Measurements from ENCODE around the gene GOLT1A.

The GOLT1A gene

DNA sequence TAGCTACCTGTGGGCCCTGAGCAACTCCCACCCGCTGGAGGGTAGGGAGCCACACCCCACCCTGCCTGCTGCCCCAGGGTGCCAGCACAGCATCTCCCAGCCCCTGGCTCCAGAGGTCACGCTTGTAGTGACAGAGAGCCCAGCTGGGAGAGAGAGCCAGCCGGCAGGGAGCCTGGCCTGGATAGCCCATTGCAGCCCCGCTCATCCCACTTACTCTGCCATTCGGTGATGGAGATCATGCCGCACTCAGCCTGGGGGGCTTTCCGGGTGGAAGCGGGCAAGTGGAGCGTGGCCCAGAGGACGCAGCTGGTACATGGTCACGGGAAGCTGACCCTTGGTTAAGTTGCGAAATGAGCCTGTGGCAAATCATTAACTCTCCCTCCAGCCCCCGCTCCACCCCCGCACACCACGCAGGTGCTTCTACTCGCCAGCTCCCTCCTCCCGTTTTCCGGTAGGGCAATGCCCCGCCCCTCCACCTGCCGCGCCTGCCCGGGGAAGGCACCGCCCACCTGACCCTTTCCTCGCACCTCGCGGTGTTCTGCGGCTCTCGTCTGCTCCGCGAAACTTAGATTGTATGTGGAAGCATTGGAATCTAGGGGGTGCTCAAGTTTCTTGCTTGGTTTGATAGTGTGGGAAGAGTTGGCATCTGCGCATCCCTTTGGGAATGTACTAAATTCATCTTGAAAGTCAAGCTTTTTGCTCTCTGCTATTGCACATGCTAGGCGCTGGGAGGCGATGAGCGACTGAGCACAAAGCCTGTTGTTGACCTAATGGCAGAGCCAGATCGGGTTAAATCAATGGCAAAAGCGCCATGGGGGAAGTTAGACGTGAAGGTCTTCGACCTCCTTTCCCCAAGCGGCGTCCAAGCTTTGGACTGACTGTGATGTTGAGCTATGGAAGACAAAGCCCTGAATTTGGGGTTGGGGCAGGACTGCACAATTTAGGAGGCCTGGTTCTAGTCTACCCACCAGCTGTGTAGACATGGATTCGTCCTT, at the start of gene GOLT1A:
Gene GOLT1A (minus strand): TSS at position 321 of the 995 bp plus-strand sequence. CDS start 82 bp downstream, at position 239.
- no peak for DNase-seq

DNA sequence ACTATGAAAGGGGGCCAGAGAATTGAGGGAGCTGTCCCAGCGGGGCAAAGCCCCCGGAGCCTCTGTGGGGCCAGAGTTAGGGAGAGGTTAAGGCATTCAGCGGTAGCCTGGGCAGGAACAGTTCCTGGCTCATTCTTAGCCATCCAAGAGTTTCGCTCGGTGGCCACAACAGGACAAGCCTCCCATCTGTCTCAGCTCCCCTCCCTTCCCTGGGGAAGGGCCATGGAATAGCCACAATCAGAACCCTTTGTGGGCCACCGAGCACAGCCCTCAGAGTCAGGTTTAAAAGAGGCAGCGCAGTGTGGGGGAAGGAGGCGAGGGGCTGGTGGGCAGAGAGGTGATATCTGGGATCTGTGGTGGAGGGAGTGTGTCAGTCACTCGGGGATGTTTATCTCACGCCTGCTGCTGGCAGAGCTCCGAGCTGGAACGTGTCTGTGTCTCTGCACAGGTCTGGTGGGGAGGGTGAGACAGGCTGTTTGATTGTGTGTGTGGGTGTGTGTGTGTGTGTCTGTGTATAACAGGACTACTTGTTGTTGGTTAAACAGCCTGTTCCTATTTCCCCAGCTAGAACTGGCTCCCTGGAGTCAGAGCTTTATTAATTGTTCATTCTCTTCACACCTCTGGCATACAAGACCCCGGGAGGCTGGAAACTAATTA, 49.6 kb upstream of the GOLT1A start:
- no peak for DNase-seq

- no peak for DNase-seq
Measured at GRCh38 chr1:204262506-204263253, 48.9 kb upstream of the GOLT1A start.

- DNase-seq = no peak
Measured at GRCh38 chr1:204261746-204262505, 48.1 kb upstream of the GOLT1A start.

- no peak for DNase-seq
Measured at GRCh38 chr1:204261266-204261665, 47.5 kb upstream of the GOLT1A start.

DNA sequence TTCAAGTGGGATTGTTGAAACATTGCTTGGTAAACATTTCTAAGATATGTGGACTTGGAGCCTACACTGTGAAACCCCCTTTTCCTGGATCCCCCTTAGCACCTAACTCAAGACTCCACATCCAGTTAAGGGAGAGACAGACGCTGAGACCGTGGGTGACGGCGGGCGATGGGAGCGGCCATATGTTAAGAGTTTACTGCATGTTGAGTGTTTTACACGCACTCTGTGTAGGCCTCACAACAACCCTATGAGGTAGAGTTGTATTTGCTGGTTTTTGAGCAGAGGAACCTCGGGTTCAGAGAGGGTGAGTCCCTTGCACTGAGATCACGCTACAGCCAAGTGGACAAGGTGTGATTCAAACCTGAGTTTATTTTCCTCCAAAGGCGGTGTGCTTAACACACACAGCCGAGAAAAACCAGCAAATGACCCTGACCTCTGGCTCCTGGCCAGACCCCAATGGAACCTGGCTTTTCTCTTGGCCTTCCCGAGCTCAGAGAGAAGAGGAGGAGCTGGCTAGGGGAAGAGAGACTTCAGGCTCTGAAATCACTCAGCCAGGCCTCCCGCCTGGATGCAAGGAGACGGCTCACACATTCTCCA, 46.9 kb upstream of the GOLT1A start:
- no peak for DNase-seq

GRCh38 chr1:204259782-204260181, 46.0 kb upstream of the GOLT1A start:
- no peak for DNase-seq

- DNase-seq = no peak
Measured at GRCh38 chr1:204259196-204259595, 45.4 kb upstream of the GOLT1A start.

DNA sequence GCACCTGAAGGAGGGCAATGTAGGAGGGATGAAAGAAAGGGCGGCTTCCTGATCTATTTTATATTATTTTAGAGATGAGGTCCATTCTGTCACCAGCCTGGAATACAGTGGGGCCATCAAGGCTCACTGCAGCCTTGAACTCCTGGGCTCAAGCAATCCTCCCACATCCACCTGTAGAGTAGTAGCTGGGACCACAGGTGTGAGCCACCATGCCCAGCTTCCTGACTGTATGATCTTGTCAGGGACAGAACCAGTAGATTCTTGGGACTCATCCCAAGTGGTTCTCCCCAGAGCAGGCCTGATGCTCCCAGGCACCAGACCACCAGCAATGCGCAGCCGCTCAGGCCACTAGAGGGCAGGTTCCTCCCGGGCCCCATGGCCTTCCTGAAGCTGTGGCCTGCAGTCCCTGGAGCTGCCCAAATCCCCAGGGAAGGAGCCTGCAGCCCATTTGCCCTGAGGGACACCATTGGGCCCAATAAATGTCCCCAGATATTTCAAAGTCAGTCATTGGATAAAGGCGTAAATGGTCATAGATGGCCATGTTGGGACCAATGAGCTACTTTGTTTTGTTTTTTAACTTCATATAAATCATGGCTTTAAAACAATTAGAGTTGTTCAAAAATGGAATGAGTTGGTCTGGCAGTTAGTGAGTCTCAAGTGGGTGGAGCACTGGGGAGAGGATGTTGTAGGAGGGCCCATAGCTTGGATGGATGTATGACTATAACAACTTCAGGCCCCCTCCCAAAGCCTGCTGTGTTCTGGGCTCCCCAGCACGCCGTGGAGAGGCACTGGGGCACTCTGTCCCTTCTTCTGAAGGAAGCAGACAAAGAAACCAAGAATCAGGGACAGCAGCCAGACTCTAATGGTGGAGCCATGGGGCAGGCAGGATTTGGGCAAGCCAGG, 44.7 kb upstream of the GOLT1A start:
- DNase-seq = no peak

DNA sequence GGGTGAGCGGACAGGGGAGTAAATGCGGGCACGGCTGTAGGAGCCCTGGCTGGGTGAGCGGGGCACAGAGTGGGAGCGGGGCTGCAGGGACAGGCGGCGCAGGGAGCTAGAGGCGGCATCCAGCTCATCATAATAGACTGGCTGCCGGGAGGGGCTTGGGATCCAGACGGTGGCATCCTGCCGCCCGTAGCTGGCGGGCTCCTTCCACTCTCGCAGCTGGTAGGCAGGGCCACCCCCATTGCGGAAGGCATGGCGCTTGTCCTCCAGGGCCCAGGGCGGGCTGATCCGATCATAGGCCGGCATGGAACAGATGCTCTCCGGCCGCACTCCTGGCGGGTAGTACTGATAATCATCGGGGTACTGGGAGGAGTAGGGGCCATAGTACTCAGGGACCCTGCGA, 43.7 kb upstream of the GOLT1A start:
- no peak for DNase-seq

- no peak for DNase-seq
Measured at GRCh38 chr1:204256531-204256930, 42.7 kb upstream of the GOLT1A start.

GRCh38 chr1:204255966-204256365, 42.2 kb upstream of the GOLT1A start:
- no peak for DNase-seq

- DNase-seq = no peak
Measured at GRCh38 chr1:204255225-204255624, 41.4 kb upstream of the GOLT1A start.

DNA sequence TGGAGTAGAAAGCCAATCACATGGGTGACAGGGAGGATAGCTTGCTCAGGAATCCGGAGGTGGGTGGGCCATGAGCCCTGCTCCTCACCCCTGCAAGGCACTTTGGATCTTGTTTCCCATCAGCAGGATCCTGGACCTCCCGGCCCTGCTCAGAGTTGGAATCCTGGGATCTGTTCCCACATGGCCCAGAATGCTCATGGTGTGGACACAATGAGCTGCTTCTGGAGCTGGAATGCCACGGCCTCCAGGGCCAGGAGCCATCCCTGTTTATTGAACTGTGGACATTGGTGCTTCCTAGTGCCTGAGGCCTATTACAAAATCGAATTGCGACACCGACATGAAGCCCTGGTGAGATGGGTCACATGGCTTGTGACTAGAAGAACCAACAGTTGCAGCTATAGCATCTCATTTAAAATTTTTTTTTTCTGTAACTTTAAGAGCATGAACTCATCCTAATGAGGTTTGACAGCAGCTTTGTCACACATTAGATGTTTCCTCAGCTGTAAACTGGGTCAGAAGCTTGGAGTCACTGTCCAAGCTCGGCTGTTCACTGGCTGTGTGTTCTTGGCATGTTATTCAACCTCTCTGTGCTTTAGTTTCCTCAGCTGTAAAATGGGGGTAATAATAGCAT, 40.4 kb upstream of the GOLT1A start:
- no peak for DNase-seq

DNA sequence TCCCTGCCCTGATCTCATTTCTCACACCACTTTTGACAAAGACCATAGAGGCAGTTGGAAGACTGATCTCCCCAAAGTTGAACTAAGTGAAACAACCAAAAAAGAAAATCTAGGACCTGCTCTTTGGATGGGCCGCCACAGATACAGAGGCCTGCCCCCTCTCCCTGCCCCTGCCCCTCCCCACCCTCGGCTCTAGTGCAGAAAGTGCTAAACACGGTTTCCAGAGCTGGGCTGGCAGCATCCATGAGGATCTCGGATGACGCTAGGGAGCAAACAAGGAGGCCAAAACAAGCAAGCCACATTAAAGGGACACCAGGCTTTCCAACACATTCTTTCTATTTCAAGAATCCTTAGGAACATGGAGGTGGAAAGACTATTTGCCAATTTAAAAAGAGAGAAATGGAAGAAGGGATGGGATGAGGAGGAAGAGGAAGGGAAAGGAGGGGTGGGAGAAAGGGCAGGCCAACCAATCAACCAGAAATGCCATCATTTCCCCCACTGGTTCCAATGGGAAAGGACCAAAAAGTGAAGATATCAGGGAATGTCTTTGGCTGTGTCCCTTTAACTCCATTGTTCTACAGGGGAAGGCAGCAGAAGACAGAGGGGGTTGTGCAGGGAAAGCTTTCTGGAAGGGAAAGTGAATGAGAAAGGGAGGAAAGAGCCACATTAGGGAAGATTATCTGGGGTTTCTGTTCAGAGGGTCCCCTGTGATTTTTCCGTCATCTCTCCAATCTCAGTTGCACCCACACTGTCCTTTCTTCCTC, 38.3 kb upstream of the GOLT1A start:
- no peak for DNase-seq

DNA sequence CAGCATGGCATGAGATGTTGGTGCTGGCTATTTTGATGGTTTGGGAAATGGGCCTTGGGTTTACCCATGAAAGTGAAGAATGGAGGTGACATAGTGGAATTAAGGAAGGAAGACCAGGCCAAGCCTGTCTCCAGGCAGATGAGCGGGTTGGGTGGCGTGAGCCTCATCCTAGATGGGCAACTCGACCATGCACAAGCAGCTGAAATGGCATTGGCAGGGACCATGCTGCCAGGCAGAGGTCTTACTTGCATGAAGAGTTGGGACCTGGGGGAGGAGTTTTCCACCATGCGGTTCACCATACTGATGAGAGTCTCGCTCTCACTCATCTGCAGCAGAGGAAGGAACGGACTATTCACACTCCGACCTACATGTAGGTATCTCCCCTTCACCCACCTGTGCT, 37.5 kb upstream of the GOLT1A start:
- DNase-seq = no peak

DNA sequence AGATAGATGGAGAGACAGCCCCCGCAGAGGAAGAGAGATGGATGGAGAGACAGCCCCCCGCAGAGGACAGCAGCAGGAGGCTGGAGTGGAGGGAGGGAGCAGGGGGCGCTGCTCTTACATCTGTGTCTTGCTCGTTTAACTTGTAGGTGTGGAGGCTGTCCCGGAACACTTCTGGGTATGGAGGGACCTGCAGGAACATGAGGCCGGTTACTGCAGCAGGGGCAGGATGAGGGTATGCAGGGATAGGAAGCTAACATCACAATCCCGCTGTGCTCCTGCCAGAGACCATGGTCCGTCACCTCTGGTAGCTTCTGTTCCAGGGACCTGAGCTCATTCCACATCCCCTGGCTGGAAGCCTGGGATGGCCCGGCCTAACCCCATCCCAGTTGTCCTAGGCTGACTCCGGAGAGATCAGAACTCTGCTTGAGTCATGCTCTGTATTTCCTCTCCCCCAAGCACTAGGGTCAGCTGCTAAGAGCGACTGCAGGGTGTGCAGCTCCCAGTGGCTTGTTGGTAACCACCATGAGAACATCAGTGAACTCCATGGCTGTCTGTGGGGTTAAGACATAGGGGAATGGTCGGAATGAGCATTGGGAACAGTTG, 36.7 kb upstream of the GOLT1A start:
- no peak for DNase-seq

- no peak for DNase-seq
Measured at GRCh38 chr1:204249736-204250427, 36.1 kb upstream of the GOLT1A start.

DNA sequence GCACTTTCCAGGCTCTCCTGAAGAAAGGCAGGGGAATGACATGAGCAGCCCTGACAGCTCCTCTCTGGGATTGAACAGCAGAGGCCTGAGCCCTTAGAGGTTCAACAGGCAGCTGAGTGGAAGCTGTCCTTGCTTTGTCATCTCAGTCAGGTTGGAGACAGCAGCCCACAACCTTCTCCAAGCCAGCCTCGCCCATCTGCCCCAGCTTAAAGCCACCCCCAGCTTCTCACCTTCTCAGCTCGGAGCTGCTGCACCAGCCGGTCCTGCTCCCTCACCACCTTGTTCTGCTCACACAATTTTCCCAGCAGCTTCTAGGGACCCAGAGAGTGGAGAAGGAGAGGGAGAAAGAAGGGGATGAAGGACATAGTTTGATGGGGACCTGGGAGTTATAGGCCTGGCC, 35.2 kb upstream of the GOLT1A start:
- DNase-seq = no peak
